K562 (cell line): ENCODE data around the gene POLN.

Experiments used
- CTCF ChIP-seq, 3 experiments: IDR thresholded peaks in 2 of 3; conservative IDR thresholded peaks in 1 of 3; 2 replicates each; pipeline ENCODE4 v1.5.1; 2011 to 2012; ENCODE audit warnings: low read length in 3 of 3, mild to moderate bottlenecking in 3 of 3, control low read depth in 2 of 3, improper control_type of control experiment in 1 of 3, inconsistent platforms in 1 of 3, low read depth in 1 of 3, mixed read lengths in 1 of 3, moderate library complexity in 1 of 3; ENCODE audit not compliant: insufficient read depth in 2 of 3
- E2F8 ChIP-seq: fragments of 450-650 bp; IDR thresholded peaks from 2 replicates; pipeline ENCODE4 v1.7.1; 2018; ENCODE audit warnings: mild to moderate bottlenecking, low read depth; ENCODE audit not compliant: partially characterized antibody
- EP300 ChIP-seq: IDR thresholded peaks from 2 replicates; pipeline ENCODE4 v1.6.1; 2012; ENCODE audit warnings: low read length, improper control_type of control experiment
- KLF1 ChIP-seq: fragments of 450-650 bp; IDR thresholded peaks from 2 replicates; pipeline ENCODE4 v1.6.1; 2016; ENCODE audit warnings: missing genetic modification characterization, missing compliant biosample characterization
- POLR2AphosphoS5 ChIP-seq: IDR thresholded peaks from 2 replicates; pipeline ENCODE4 v1.6.1; 2011; ENCODE audit warnings: mild to moderate bottlenecking, low read depth, low read length, moderate library complexity; ENCODE audit not compliant: control insufficient read depth, insufficient read depth
- PTBP1 ChIP-seq: fragments of 200-400 bp; formaldehyde crosslinking; IDR thresholded peaks from 2 replicates; pipeline ENCODE4 v1.6.1; 2017; ENCODE audit warnings: low read depth, low read length
- RERE ChIP-seq: sonication (generic); formaldehyde crosslinking; IDR thresholded peaks from 2 replicates; pipeline ENCODE4 v1.8.0; 2023; ENCODE audit warnings: missing genetic modification reagents, mild to moderate bottlenecking, borderline replicate concordance
- SMAD1 ChIP-seq: fragments of 150-350 bp; IDR thresholded peaks from 2 replicates; pipeline ENCODE4 v1.6.1; 2014; ENCODE audit warnings: low read length, low read depth; ENCODE audit not compliant: partially characterized antibody
- TFE3 ChIP-seq: fragments of 450-650 bp; formaldehyde crosslinking; IDR thresholded peaks from 2 replicates; pipeline ENCODE4 v1.4.0; 2020; ENCODE audit warnings: mild to moderate bottlenecking, mixed read lengths

GRCh38 chr4:2079926-2080325 is 162.0 kb downstream of the POLN start:
- no peak for TF ChIP-seq POLR2AphosphoS5
- TF ChIP-seq SMAD1: no peak
- TF ChIP-seq KLF1: no peak
- no peak for TF ChIP-seq TFE3
- TF ChIP-seq CTCF (IDR thresholded peaks at IDR 0.05 in 2 of 3, conservative IDR thresholded peaks at IDR 0.05 in 1 of 3; ENCODE audit: insufficient read depth in 2 of 3, low read depth in 1 of 3, low read length in 3 of 3): no peak
- TF ChIP-seq PTBP1: no peak
- TF ChIP-seq RERE (CRISPR knock-in tag): no peak
- no peak for TF ChIP-seq EP300
- TF ChIP-seq E2F8: no peak
